GM19239 (cell line): ENCODE measurements around the gene GLCCI1.
A peak's percentile ranks its signal among the peaks of the same experiment; 100 is the strongest.

ENCODE experiments used
- DNase-seq: peaks from one replicate; pipeline ENCODE4 v3.0.0; 2011; ENCODE audit warnings: low spot score; ENCODE audit not compliant: insufficient read length
- FAIRE-seq: peaks from 2 replicates; lab custom pipeline; 2011; peaks lifted over from hg19 to GRCh38; lab: Jason Lieb, UNC

GLCCI1 gene

DNA sequence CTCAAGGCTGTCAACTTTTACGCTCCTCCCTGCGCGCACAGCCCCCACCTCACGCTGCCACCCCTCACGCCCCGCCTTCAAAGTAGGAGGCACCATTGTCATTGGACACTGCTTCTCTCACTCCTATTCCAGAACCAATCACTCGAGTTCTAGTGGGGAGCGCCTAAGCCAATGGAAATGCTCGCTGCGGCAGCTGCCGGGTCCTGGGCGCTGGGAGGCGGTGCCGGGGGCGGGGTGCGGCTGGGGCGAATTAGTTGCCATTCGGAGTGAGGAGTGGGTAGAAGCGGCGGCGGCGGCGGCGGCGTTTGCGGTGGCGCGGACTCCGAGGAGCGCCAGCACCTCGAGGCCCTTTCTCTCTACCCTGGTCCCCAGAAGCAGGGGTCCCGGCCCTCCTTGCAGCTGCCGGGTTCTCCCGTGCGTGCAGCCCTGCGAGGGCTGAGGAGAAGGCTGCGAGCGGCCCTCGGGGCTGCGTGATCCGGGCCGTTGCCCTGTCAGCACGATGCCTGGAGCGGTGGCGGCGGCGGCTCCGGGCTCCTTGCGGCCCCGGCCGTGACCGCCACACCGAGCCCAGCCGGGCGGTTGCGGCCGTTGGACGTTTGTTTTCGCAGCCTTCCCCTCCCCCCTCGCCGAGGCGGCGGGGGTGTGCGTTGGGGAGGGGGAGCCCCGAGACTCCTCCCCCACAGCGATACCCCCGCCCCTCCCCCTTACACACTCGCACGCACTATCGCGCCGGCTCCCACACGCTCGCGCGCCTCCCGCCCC lies at the start of gene GLCCI1:
Gene GLCCI1 (plus strand): TSS at position 253 of the 762 bp plus-strand sequence. CDS start 555 bp downstream, outside the sequence.
- DNase-seq (peak; percentile 78), FAIRE-seq (peak; percentile 98)

DNA sequence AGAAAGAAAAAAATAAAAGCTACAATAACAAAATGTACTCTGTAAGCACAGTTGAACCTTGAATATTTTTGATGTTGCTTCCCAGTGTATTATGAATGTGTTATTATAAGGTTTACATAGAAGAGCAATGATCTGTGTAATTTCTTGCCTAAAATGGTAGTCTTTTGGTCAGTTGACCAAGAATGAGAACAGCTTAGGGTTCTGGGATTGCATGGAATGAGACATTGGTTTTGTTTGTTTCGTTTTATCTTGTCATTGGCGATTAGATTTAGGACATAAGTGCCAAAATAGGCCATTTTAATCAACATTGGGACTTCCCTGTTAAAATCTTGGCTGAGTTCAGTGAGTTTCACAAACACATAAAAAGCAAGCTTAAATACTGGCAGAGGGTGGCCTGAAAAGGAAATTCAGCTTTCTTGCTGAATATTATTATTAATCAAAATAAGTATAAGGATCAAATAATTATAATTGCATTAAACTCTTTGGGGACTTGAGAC lies 49.1 kb upstream of the GLCCI1 start:
- no peak for DNase-seq
- no peak for FAIRE-seq

DNA sequence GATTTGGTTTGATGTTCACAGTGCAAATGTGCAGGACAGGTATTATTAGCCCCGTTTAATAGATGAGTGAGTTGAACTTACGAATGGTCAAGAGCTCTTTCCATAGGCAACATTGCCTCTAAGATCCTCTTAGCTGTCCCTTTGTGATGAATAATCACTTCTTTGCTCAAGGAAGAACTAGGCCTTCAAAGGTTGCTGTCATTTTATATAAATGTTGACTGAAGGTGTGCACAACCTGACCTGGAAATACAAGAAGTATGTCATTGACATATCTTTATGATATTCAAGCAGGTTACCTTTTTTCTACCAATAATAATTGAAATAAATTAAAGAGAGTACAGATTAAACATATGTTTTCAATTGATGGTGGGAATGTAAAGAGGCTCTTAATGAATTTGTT lies 48.5 kb upstream of the GLCCI1 start:
- DNase-seq (no peak), FAIRE-seq (no peak)

DNA sequence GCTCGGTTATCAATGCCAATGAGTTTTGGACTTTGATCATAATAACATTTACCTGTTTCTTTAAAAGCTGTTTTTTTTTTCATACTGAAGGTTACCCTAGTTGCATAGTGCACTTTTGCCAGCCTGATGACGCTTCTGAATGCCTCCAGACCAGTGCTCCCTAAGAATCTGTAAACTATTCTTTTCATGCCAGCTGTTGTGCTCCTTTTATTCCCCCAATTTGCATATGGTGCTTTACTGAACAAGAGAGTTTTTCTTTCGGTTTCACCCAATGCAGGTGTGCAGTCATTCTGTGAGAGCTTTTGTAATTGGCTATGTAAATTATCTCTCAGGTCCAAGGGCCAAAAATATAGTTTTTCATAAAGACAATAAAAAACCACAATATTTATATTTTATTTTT lies 48.1 kb upstream of the GLCCI1 start:
- DNase-seq (peak; percentile 37), FAIRE-seq (peak; percentile 100)

DNA sequence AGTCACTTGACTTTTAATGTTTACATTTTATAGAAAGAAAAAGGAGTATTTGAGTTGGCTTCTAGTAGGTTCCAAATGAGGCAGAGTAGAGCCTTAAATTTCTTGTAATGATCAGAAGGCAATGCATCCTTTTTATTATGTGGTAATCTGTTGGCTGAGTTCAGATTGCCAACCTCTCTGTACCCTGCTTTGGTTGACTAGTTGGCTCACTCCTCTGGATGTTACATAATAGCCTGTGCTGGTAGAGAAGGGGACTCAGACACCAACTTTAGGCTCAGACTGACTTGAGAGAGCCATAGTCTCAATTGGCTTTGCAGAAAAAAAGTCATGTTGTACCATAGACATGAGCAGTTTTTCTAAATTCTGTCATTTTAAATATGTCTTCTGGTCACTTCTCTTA lies 46.8 kb upstream of the GLCCI1 start:
- peak; percentile 51 for FAIRE-seq
- no peak for DNase-seq

DNA sequence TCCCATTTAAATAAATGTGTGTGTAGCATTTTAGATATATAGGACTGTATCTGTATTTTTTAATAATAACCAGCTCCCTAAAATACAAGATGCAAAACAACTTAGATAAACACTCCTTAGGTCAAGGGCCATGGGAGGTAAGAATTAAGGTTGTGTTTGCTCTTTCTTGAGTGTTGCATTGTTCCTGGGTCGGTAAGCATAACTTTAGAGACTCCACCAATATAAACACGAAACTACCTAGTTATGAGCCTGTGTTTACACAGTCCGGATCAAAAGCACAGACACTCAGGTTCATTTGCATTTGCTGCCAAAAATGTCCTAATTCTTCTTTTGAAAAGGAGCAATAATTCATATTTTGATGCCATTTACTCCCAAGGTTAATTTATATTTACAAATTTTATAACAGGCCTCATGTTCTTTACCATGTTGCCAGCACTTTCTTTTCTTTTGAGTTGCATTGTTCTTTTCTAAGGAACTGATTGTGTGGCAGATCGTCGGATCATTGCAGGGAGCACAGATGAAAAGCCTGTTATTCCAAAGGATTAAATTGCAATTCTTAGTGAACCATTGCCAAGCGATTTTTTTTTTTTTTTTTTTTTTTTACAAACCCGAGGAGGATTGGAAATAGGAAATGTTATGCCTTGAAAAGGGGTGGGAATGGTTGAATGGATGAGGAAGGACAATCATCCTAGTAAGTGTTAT lies 45.8 kb upstream of the GLCCI1 start:
- FAIRE-seq: no peak
- DNase-seq: no peak

DNA sequence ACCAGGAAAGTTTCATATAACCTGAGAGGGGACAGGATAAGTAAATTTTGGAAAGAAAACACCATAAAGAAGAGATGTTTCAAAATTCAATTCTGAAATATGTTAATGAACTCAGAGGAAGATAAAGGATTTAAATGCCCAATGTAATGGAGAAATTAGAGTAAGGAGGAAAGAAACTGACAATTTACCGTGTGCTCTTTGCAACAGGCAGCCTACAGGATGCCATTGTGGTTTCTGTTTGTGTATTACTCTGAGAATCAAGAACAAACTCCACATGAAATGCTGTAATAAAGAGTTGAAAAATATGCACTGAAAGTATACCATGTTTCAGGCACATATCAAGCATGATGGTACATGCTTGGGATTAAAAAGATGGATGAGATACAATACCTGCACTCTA lies 44.8 kb upstream of the GLCCI1 start:
- FAIRE-seq (peak; percentile 85), DNase-seq (no peak)

DNA sequence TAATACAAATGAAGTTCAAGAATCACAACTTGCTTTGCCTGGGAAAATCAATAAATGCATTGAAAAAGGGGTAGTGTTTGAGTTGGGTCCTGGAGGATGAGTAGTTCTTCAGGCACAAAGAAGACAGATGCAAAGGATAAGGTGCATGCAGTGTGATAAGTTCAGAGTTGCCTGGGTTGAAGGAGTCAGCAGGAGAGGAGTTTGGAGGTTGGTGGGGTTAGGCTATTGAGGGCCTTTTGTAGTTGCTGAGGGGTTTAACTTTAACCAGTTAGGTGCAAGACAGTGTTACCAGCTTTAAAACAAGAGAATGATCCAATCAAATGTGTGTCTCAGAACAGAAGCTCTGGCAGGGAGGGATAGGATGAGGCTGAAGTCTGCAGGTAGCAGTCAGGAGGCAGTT lies 44.3 kb upstream of the GLCCI1 start:
- FAIRE-seq: no peak

DNA sequence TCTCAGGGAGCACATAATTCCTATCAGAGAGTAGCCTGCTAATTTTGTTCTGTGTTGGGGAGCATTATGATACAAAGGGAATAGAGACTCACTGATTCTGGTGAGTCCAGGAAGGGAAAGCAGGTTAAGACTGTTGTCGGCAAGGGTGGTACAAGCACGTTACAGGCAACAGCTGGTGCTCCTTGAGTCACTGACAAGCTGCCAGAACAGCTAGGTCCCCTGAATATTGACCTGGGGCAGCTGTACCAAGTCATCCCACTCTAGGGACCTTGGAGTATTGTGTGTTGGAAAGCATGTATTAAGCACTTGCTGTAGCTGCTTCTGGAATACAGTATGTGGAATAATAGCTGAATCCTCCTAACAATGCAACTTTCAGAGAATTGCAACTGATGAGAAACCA lies 37.0 kb upstream of the GLCCI1 start:
- no peak for FAIRE-seq
- no peak for DNase-seq

More for the DNA sequence above, 44.3 kb upstream of the GLCCI1 start:
- no peak for DNase-seq

DNA sequence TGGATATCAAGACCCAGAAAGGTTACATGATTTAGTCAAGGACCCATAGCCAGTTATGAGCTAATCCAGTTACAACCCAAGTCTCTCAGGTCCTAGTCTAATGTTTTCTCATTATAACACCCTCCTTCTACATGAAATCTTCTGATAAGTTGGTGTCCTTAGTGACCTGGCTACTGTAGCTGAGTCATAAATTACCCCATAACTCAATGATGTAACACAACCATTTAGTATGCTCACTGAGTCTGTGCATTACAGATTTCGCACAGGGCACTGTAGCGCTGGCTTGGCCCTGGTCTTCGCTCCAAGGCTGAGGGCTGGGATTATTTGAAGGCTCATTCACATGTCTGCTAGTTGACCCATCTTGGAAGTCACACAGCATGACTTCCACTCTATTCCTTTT lies 36.0 kb upstream of the GLCCI1 start:
- no peak for FAIRE-seq
- DNase-seq: no peak

DNA sequence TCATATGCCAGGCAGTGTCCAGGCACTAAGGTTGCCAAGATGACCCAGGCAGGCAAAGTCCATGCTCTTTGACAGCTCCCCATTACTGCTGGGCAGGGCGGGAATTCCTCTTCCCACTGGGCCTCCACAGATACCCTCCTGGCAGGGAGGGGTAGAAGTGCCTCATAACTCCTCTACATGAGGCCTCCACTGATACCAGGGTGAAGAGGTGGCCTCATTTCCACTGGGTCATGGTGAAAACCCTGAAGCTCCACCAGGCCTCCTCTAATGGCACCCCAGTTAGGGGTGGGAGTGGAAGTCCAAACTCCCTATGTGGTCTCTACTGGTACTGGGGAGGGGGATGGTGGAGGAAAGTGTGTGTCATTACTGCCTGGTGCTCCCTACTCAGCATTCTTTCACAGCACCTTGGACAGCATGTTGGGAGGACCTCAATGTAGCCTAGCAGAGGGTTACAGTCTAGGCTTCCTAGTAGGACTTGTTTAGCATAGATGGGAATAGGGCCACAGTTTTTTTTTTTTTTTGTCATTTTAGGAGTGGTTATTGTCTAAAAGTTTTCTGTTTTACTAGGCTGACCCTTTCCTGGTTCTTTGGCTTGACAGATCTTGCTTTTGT lies 34.6 kb upstream of the GLCCI1 start:
- no peak for FAIRE-seq

DNA sequence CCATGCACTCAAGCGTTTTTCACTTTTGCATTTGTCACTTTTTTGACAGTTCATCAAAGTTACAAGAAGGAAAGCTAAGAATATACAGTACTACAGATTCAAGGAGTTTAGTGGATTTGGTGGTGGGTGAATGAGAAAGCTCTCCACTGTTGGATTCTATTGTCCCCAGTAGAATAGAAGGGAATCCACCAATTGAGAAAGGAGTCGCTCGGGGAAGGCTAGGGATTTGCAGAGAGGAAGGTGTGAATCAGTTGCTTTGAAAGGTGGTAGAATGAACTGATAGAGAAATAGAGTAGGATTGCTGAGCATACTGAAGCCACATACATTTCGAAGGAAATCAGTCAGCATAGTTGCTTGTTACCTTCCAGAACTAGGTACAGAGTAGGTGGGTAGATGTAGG lies 33.7 kb upstream of the GLCCI1 start:
- no peak for FAIRE-seq
- no peak for DNase-seq

More for the DNA sequence above, 34.6 kb upstream of the GLCCI1 start:
- DNase-seq: no peak

DNA sequence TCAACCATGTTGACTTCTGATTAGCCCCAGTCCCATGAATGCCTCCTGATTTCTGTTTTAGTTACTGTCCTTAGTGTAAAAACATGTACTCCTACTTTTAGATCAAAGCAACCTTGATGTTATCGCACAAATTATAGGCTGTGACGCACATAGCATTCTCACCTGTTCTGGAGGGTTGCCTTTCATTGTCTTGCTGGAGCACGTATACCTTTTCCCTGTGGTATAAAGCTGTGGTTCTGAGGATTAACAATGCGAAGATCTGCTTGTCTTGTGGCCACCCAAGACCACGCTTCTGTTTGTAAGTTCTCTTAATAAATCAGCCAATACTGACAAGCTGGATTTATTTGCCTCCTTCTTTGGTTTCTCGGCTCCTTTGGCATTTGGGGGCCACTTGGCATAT lies 30.1 kb upstream of the GLCCI1 start:
- DNase-seq (no peak), FAIRE-seq (no peak)

DNA sequence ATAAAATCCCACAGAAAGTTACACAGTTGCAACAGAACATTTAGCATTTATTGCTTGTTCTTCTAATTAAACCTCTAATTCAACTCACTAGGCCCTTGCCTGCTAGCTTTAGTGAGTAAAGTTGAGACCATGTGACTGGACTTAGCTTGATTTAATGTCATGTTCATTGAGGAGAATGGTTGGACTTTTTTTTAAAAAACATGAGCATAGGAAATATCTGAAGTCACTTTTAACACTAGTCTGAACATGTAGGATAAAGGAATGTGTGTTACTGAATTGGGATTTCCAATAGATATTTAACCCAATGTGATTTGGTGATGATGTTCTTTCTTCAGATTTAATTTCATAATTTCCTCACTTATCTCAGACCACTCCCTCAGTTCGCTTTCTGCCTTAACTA lies 24.6 kb upstream of the GLCCI1 start:
- DNase-seq (no peak), FAIRE-seq (peak; percentile 80)

DNA sequence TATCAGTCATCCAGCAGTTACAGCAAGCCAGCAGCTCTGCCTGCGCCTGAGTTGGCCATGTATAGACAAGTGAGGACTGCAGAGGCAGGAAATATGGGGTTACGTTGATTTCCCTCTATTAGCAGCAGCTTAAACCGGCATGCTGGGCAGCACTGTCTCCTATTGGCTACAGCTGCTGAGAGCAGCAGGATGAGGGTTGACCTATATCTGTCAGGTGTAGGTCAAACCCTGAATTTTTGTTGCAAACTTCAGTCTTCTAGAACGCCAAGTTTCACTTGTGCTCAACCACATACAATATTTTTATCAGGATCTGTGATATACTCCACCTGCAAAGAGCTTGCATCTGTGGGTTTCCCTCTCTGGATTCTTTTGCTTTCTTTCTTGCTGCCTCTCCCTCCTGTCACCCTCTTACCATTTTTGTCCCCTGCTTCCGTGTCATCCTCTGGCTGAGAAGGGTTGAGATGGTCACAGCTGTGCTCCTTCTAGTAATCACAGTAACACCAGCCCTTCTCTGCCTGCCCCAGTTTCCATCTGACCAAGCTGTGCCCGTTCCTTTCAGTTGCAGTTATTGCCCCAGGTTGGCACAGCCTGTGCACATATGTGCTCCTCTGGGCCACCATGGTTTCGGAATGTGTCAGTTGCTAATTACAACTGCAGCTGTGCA lies 23.8 kb upstream of the GLCCI1 start:
- FAIRE-seq: peak; percentile 100
- peak; percentile 60 for DNase-seq

DNA sequence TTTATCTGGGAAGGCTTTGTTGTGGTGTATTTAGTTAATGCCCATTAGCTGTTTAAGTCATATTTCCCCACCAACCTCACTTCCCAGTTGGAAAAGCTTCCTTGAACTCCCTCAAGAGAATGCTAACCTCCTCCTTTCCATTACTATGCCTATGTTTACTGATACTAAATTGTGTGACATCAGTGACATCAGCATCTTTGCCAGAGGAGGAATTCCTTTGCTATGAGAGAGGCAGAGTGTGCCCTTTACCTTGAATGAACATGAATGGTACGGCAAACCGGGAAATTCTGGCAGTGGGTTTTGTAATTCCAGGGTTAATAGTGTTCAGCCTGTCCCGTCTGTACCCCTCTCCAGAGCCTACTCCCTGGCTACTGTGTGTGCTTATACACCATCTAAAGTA lies 22.1 kb upstream of the GLCCI1 start:
- FAIRE-seq: peak; percentile 66
- no peak for DNase-seq

DNA sequence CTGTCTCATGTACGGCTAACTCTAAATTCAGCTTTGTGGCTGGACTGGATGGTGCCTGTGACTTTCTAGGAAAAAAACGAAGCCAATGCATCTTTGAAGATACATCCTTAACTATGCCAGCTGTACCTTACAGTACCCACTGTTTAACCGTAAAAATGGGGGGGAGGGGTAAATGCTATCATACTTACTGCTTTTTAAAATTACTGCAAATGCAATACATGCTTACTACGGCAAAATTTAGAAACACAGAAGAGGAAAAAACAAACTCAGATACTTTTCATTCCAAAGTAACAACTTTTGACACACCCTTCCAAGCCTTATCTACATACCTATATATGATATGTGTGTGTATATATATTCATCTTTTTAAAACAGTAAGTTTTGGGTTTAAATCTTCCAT lies 20.4 kb upstream of the GLCCI1 start:
- DNase-seq (no peak), FAIRE-seq (peak; percentile 61)

DNA sequence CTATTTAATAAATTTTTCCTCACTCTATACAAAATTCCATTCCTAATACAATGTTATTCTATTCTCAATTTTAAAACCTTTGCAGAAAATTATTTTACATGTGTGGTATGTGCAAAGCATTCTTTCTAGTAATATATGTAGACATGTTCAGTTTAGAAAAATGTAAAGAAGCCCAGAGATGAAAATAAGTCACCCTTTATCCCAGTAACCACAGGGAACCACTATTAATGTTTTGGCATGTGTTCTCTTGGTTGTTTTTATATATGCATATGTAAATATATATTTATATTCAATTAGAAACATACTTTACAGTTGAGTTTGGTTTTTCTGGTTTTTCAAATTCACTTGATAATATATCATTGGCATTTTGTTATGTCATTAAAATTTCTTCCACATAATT lies 14.8 kb upstream of the GLCCI1 start:
- no peak for DNase-seq
- no peak for FAIRE-seq

DNA sequence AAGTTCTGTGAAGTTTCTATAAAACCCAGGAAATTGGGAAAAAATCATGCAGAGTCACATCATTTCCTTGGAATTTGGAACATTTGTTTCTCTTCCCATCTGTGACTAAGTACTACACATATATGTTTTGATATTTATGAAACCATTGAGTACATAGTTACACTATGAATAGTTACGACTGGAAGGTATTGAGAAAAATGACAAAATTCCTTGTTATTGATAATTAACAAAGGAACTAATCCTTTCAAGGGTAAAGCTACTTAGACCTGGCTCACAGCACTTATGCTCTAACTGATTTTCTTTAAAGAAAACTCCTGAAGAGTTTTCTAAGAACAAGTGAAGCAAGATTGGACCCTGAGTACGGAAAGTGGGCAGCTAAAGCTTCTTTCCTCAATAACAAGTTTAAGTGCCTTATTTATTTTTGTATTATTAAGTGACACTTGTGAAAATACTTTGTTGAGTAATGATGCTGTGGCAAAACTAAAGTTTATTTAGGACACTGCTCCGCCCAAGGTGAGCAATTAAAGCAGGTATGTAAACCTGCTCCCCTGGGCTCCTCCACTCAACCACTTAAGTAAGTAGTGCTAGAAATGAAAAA lies 12.0 kb upstream of the GLCCI1 start:
- DNase-seq (no peak), FAIRE-seq (no peak)

DNA sequence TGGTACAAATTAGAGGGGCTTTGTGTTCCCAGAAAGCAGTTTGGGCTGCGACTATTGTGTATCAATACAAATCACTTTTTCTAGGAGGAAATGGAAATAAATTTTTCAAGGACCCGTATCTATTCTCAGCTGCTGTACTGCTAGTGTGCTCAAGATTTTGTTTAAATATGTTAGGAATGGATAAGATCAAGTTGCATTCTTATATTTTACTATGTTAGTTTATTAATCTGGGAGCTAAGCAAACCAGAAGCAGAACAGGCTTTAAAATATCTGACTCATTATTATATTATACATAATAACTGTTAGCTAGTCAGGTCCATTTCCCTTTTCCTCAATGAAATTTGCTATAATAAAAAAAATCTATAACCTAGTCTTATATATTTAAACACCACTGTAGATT lies 11.1 kb upstream of the GLCCI1 start:
- no peak for DNase-seq
- FAIRE-seq: no peak
